Embryonic facial prominence (tissue), 1 donor: ENCODE measurements around the gene RAB30.
A peak's percentile ranks its signal among the peaks of the same experiment; 100 is the strongest.

Experiments used
- DNase-seq: peaks from one replicate; pipeline ENCODE4 v3.0.0-alpha.2; 2016; ENCODE audit errors: extremely low spot score

RAB30 gene

DNA sequence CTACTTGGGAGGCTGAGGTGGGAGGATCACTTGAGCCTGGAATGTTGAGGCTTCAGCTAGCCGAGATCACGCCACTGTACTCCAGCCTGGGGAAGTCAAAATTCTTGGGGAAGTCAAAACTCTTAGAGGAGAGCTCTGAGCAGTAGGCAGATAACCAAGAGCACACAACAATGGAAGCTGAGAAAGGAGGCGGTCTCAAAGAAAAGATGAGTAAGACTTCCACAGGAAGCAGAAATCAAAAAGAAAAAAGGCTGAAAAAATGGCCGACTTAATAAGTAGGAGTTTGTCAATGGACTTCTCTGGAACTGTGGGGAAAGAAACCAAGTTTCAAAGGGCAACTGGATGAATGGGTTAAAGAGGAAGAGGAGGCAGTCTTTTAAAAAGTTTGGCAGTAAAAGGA, 32.1 kb downstream of the RAB30 start:
- DNase-seq: no peak

DNA sequence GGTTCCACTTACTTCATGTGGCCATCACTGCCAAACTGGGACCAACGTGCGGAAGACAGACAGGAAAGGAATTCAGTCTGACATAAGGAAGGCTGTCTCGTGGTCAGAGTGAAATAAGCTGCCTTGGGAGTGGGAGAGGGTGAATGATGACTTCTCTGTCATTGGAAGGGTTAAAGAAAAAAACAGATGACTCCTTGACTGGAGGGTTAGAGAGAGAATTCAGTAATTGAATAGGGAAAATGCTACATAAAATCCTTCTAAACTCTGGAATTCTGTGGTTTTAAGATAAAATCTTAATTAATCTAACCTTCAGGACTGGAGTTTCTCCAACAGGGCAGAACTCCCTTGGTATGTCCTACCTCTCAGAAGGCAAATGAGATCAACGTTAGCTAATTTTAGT, 33.8 kb downstream of the RAB30 start:
- no peak for DNase-seq

DNA sequence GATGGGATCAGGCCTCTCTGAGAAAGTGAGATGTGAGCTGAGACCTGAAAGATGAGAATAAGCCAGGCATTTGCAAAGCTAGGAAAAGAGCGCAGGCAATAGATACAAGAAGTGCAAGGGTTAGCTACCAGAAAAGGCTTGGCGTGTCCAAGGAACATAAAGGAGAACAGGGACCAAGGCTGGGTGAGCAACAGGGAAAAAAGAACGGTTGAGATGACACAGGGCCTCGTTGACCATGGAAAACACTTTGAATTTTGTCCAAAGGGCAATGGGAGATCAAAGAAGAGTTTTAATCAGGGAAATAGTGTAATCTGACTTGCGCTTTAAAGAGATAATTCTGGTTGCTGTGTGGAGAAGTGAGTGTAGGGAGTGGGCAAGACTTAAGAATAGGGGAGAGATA, 35.0 kb downstream of the RAB30 start:
- DNase-seq: no peak

DNA sequence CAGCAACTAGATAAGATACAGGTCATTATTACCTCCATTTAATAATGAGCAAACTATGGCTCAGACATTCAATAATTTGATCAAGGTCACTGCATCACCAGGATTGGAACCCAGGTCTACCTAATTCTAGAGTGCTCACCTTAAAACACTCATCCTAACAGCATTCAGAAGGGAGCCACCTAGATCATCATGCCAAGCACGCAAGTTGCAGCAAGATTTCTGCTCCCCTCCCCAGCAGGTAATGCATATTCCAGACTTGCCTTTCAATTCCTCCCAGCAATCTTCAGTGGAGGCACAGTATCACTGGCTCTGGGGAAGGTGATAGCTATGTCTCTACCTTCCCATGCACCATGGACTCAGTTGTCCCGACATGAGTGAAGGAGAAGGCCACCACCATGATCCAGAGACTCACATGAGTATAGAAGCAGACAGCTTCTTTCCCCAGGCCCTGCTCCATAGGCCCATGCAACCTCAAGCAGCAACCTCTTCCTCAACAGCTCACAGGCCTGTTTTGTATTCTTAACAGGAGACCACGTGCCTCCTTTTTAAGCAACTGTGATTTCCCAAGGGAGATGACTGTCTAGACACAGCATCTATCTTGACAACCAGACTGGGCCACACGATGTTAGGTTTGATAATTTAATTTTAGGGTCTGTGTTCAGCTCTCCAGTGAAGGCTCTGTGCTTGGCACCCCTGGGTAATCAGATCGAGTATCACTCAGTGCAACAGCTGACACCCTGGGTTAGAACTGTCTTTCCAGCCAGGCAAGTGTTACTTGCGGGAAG, 36.4 kb downstream of the RAB30 start:
- no peak for DNase-seq

DNA sequence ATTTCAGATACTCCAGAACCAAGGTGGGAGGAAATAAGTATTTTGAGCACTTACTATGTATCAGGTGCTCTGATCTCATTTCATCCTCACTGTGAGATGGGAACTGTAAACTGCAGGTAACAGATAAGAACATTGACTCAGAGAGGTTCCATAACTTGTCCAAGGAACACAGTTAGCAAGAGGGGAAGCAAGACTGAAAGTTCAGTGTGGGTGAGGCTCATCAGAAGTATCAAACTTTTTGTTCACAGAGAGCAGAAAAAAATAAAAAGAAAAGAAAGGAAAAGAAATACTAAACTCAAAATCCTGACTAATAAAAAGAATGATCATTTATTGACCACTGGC, 37.1 kb downstream of the RAB30 start:
- DNase-seq: no peak

DNA sequence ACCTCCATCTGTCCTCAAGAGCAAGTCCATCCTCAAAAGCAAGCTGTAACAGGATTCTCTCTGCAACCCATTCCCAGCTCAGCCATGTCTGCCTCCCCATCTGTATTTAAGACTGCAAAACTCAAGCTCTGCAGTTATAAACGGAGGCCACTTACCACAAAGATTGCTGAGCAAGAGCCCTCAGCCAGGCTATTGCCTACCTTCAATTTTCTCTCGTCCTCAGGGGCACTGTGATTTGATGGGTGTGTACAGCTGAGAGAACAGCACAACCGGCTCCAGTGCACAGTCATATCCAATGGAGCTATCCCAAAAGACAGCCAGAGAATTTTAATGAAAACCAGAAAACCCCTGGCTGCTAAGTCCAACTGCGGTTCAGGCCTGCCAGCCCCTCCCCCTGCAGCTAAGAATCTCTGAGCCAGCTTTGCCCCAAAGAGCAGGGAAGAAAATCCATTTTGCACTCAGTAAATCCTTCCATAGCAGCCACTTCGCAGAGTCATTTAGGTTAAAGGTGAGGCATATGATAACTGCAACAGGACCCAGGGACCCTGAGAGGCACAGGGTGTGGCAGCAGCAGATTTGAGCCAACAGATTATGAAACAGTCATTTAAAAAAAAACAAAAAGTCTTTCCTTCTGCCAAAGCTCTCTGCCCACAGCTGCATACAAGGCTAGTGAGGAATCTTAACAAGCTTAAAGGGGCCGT, 37.6 kb downstream of the RAB30 start:
- DNase-seq: peak; percentile 78

DNA sequence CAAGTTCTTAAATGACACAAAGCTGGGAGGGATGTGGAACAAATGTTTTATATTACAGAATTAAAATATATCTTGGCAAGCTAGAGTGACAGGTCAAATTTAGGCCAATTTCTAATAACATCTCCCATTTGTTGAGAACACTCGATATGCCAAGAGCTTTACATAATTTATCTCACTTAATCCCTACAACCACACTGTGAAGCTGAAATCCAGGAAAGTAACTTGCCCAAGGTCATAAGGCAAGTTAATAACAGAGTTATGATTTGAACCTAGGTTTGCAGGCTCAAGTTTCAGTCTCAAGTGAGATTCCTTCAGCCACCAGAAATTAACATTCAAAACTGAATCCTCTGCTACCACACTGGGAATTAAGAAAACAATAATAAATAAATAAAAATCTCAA, 38.3 kb downstream of the RAB30 start:
- no peak for DNase-seq

DNA sequence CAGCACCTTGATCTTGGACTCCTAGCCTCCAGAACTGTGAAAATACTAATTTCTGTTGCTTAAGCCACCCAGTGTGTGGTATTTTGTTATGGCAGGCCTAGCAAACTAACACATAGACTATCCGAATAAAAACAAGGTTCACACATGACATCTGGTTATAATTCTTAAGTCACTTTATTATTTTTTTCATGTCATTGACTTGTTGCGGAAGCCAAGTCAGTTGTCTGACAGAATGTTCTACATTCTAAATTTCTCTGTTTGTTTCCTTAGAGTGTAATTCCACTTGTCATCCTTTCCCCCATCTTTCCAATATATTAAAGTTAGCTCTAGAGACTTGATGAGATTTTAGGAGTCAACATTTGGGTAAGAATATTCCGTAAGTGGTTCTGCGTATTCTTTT, 40.6 kb downstream of the RAB30 start:
- no peak for DNase-seq

DNA sequence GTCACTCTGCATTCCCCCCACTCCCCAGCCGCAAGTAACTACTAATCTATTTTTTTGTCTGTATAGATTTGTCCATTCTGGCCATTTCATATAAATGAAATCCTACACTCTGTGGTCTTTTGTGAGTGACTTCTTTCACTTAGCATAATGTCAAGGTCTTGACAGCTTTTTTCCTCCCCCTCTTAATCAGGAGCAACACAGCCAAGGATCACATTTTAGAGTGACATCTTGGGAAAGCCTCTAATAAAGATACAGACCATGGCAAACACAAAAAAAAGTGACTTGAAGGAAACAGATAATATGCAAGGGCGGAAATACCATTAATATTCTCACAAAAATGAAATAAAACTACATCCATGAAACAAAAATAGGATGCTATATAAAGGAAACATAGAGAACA, 43.9 kb downstream of the RAB30 start:
- no peak for DNase-seq

DNA sequence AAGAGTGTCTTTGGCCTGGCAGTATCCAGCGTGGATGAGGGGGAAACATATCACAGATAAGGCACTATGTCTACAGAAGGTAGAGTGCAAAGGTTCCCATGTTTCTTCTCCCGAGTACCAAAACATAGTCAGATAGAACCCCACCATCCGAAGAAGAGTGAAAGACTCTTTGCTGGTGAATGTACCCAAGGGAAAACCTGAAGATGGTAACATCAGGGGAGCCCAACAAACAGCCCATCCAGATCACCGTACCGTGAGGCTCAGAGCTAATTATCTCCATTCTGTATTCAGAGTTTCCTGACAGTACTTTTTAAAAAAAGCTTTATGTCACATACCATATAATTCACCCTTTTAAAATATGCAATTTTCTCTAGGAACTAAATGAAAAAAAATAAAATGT, 44.4 kb downstream of the RAB30 start:
- no peak for DNase-seq

DNA sequence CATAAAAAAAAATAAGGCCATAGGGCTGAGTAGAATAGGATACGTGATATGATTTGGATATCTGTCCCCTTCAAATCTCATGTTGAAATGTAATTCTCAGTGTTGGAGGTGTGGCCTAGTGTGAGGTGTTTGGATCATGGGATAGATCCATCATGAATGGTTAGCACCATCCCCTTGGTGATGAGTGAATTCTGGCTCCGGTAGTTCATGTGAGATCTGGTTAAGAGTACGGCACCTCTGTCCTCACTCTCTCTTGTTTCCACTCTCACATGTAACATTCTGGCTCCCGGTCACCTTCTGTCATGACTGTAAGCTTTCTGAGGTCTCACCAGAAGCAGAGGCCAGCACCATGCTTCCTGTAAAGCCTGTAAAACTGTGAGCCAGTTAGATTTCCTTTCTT, 45.5 kb downstream of the RAB30 start:
- DNase-seq: no peak

DNA sequence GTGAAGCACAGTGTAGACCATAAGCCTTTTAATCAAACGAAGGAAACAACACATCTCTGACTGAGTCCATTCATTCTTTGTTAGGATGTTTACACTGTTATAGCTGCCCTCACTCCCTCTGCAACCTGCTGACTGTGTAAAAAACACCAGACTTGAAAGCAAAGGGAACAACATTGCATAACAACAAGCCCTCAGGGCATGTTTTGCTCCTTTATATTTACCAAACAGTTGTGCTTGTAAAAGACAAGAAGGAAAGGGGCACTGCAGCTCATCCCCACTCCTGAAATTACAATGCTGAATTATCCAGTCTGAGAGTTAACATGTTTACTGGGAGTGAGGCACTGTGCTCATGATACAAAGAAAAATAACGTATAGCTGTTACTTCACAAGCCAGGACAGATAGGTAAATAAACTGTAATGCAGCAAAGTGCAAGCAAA, 46.4 kb downstream of the RAB30 start:
- DNase-seq: no peak

DNA sequence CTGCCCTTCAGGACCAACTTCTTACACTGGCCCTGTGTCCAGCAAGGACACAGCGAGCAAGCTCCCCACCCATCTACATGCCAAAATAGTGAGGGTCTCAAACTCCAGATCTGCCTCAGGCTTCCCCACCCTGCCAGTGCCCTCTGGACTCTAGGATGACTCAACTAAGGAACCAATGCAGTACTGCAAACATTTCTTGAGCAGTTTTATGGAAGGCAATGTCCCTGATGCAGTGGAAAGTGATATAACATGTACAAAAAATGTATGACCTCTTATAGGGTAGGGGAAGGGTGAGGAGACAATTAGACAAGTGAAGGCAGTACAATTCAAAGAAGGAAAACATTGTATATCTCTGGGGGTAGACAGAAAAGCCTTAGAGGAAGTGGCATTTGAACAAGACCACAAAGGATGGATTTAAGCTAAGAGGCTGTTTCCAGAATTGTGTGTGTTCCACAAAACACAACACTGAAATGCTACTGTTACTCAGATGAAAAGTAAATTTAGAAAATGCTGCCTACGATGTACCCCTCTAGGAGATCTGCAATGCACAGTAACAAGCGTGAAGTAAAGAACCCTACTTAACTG, 47.3 kb downstream of the RAB30 start:
- DNase-seq: no peak

DNA sequence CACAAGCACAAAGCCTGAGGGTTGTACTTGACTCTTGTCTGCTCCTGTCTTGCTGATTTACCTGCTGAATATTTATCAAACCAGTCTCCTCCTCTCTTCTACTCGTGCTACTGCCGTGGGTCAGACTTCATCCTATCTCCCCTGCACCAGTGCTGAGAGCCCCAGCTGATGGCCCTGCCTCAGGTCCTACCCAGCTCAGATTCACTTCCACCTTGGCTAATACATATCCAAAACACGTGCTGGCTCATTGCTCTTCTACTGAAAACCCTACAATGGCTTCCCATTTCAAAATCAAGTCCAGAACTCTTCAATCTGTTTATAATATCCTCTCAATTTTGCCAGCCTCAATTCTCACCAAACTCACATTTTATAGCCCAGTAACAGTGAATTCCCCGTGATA, 48.3 kb downstream of the RAB30 start:
- no peak for DNase-seq

DNA sequence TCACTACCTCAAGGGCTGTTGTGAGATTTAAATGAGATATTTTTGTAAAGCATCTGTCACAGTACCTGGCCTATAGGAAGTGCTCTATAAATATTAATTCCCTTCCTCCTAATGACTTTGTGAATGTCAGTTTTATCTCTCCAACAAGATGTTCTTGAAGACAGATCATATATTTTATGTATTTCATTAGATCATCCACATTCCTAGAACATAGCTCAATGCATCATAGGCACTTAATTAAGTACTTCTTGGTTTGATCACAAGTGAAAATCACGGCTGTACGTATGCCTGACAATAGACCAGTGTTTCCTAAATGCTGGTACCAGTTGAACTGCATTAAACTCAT, 49.9 kb downstream of the RAB30 start:
- DNase-seq: no peak

DNA sequence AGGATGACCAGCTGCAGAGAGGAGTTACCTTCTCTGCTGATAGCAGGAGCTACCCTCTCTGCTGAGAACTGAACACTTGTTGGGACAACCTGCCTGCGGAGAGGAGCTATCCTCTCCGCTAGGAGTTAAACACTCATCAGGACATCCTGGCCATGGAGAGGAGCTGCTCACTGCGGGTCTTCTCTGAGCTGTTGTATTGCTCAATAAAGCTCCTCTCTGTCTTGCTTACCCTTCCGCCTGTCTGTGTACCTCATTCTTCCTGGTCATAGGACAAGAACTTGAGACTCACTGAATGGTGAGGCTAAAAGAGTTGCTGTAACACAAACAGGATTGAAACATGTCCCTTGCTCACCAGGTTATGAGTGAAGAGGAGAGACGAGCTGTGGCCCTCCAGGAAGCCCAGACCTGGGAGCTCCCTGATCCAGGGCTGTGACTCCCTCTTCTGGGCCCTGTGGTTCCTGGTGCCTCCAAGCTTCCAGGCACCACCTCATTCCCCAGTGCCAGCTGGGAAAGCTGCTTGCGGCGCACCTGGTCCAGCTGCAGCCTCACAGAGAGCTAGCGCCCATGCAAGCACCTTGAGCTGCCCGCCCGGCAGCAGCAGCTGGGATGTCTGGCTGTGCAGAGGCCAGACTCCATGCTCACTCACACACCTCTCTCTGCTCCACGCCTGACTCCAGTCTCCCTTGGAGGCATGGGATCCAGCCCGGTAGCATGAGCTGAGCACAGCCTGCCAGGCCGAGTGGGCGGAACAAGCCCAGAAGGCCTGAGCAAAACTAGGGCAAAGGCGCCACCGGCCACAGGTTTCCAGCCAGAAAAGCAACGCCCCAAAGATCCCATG, 50.5 kb downstream of the RAB30 start:
- DNase-seq: no peak

DNA sequence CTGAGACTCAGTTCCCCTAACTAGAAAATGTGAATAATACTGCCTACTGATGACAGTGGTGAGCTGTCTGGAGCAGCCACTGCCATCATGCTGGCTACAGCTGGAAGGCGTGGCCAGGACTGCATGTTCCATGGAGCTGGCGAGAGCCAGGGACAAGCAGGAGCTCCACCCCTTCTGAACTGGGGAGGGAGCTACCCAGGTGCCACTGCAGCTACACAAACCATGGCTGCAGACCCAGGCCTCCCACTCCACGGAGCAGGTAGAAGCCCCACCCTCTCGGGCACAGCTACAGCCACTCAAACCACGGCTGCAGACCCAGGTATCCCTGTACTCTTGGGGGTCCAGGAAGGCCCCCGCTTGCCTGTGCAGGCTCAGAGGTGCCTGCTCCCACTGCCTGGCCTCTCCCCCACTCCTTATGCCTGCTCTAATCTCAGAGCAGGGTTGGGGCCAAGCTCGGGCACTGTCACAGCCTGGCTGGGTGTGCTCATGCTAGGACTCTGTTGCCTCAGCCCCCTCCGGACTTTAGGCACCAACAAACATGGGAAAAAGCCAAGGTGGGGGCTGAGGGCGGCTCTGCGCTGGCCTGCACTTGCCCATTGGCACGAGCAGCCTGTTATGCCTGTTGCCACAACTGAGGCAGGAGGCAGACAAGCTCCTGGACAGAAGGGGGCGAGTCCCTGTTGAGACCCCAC, 51.7 kb downstream of the RAB30 start:
- no peak for DNase-seq

DNA sequence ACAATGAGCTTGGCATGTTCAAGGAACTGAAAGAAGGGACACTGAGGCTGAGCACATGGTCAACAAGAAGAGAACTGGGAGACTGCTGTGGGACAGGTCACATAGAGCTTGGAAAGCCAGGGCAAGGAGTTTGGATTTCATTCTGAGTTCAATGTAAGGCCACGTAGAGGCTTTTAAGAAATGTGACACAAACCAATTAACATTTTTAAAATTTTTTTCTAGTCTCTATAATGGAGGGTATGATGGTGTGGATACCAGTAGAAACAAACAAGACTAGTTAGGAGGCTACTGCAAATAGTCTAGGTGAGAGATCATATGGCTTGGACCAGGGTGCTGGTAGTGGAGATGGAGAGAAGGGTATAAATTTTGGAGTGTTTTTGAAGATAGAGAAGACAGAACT, 56.7 kb downstream of the RAB30 start:
- no peak for DNase-seq

DNA sequence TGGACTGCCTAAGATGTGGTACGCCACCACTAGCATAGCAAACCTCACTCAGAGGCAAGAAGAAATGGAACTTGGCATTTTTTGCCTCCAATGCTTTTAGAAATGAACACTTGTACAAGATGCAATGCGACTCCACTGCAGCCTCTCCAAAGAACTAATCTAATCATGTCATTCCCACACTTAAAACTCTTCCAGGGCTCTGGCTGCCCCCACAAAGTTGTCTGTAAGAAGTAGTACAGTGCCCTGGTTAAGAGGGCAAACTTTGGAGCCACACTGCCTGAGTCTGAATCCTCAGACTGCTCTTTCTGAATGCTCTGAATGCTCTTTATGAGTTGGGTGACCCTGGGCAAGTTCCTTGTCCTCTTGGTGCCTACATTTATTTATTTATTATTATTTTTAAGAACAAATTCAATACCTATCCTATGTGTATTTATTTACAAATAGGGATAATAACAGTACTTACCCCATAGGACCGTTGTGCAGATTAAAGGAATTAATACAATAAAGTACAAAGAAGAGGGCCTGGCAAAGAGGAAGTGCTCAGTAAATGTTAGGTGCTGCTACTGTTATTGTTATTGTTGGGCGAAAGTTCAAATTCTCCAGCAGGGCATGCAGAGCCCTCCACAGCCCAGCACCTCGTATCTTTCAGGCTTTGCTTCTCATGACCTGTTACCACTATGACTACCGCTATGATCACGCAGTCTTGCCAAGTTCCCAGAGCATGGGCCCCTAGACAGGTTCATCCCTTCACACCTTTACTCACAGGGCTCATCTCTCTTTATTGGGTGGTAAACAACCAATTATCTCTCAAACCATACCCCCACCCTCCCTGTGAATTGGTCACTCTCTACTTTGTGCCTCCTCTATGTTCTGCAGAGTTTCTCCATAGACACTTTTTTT, 59.3 kb downstream of the RAB30 start:
- DNase-seq: no peak

DNA sequence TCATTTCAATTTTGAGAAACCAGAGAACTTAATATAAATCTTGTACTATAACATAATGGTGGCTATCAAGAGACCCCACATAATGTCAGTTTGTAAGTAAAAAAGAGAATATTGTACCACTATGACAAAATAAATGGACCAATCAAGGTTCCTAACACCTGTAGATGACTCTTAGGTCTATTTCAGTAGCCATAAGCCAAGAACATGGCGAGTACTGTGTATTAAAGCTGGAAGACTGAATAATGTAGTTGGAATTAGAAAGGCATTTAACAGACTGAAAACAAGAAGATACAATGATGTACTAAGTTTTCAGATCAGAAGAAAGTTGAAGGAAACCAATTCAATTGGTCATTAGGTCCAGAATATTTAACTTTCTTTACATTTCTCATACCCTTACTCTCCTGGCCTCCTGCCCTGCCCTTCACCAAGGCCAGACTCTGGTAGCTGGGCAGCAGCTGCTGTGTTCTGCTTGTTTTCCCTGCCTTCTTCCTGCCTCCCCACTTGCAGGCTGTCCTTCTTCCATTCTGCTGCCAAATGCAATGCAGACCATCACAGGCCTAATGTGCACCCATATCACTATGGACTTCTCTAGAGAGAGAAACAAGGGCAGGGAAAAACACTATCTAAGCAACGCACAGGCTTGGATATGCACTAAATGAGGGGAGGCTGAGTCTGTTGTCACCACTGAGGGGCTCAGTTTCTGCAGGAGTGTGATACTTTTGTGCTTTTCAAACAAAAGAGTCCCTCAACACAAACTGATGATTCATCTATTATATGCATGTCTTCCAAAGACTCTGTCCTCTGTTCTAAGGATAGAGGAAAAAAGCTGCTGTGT, 60.1 kb downstream of the RAB30 start:
- DNase-seq: no peak
